Measurements from ENCODE around the gene TERT.

The TERT gene

GRCh38 chr5:1316588-1317340, 21.9 kb upstream of the TERT start:
- Mint-ChIP-seq H3K27me3 (no peaks in the 10 kb centered on the region), H3K4me1 (ENCODE audit: low read depth) (peaks cover 61% of the 10 kb centered on the region), H3K9me3 (no peaks in the 10 kb centered on the region), H3K36me3 (ENCODE audit: low read depth) (peaks cover 38% of the 10 kb centered on the region), H3K27ac (peak overlapping the region; percentile 74), H3K4me3 (peak overlapping the region; percentile 58)

DNA sequence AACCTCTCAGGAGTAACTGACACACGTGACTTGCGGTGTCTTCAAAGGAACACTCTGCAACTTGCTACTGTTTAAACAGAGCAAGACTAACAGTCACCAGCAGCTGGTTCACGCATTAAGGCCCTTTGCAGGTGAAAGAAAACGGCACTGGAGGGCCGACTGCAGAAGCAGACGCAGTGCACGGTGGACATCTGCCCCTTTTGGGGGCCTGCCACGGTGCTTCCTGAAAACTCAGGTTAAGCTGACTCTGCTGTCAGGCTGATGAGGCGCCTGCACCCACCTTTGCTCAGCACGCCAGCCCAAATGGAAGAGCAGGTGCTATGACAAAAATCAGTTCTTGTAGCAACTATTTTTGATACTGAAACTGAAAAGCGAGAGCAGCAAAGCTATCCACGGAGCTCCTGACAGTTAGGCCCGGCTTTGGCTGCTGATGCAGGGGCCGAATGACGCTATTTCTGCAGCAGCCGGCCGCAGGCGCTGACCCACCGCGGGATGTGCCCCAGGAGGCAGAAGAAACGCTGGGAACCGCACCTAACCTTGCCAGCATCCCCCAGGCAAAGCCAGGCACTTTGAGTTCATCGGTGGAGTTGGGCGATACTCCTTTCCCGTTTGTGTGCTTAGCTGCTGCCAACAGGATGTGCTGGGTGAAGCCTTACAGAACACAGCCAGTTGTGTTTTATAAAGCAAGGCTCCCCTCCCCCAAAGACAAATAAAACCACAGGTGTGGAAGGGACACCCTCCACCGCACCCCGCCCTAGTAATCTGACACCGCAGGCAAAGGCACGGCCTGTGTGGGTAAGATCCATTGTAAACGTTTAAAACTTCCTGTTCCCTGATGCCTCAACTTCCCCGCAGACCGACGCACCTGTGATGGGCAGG, 21.1 kb upstream of the TERT start:
- Mint-ChIP-seq H3K4me1 (ENCODE audit: low read depth) (peaks cover 66% of the 10 kb centered on the region), H3K27me3 (no peaks in the 10 kb centered on the region)

DNA sequence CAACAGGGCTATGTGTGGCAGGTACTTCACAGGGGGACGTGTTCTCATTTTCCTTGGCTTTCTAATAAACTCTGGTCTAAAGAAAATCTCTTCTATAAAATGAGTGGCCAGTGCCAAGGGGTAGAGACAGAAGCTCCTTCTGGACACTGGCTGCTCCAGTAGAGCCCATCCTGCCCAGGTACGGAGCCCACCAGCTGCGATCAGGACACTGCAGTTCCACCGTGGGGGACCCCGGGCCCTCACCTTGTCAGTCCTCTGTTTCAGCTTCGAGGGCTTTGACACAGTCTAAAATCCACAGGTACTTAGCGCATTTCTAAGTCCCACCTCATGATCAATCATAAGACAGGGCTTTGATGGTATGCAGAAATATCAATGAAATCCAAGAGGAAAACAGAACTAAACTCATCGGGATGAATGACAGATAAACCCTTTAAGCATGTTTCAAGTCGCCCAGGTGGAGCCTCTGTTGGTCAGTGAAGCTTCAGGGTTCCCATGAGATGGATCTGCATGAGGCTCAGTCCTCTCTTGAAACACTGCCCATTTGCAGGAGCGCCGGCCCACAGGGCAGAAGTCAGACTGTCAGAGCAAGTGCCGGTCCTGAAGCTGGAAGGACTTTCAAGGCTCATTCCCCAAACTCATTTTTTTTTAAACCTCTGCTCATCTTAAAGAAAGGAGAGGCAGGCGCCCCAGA, 20.3 kb upstream of the TERT start:
- no peak overlapping the region for H3K27ac Mint-ChIP-seq
- peaks cover 27% of the 10 kb centered on the region for H3K36me3 Mint-ChIP-seq (ENCODE audit: low read depth)
- no peaks in the 10 kb centered on the region for H3K27me3 Mint-ChIP-seq
- H3K9me3 Mint-ChIP-seq = no peaks in the 10 kb centered on the region
- H3K4me1 Mint-ChIP-seq (ENCODE audit: low read depth) = peaks cover 67% of the 10 kb centered on the region
- peak overlapping the region; percentile 58 for H3K4me3 Mint-ChIP-seq

More for the DNA sequence above, 21.1 kb upstream of the TERT start:
- H3K4me3 Mint-ChIP-seq = peak overlapping the region; percentile 58
- H3K9me3 Mint-ChIP-seq = no peaks in the 10 kb centered on the region
- H3K36me3 Mint-ChIP-seq (ENCODE audit: low read depth) = peaks cover 33% of the 10 kb centered on the region
- H3K27ac Mint-ChIP-seq = peak overlapping the region; percentile 74

DNA sequence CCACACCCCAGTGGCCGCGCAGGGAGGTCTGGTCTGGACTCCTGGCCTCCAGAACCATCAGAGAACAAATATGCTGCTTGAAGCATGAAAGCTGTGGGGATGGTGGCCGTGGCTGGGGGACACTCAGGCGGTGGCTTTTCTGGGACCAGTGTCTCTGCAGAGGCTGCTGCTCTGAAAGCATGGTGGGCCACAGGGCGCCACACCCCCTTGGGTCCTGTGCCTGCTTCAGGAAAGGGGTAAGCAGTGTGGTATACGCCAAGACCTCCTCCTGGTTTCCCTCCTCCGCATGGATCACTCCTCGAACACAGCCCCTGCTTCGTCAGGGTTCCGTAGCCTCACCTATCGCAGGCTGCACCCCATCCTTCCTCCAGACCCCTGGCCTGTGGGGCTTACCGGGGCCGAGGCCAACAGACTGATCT, 19.7 kb upstream of the TERT start:
- Mint-ChIP-seq H3K27me3 (no peaks in the 10 kb centered on the region), H3K9me3 (no peaks in the 10 kb centered on the region), H3K27ac (no peak overlapping the region), H3K36me3 (ENCODE audit: low read depth) (peaks cover 24% of the 10 kb centered on the region), H3K4me1 (ENCODE audit: low read depth) (peaks cover 67% of the 10 kb centered on the region), H3K4me3 (no peak overlapping the region)

GRCh38 chr5:1312993-1313833, 18.3 kb upstream of the TERT start:
- Mint-ChIP-seq H3K27ac (peak overlapping the region; percentile 50), H3K4me3 (peak overlapping the region; percentile 30), H3K36me3 (ENCODE audit: low read depth) (peaks cover 20% of the 10 kb centered on the region), H3K9me3 (no peaks in the 10 kb centered on the region), H3K4me1 (ENCODE audit: low read depth) (peaks cover 67% of the 10 kb centered on the region), H3K27me3 (no peaks in the 10 kb centered on the region)

- Mint-ChIP-seq H3K27ac (no peak overlapping the region), H3K4me3 (no peak overlapping the region), H3K36me3 (ENCODE audit: low read depth) (peaks cover 10% of the 10 kb centered on the region), H3K27me3 (no peaks in the 10 kb centered on the region), H3K4me1 (ENCODE audit: low read depth) (peaks cover 60% of the 10 kb centered on the region), H3K9me3 (no peaks in the 10 kb centered on the region)
These were observed 17.3 kb upstream of the TERT start for GRCh38 chr5:1312206-1312605.

DNA sequence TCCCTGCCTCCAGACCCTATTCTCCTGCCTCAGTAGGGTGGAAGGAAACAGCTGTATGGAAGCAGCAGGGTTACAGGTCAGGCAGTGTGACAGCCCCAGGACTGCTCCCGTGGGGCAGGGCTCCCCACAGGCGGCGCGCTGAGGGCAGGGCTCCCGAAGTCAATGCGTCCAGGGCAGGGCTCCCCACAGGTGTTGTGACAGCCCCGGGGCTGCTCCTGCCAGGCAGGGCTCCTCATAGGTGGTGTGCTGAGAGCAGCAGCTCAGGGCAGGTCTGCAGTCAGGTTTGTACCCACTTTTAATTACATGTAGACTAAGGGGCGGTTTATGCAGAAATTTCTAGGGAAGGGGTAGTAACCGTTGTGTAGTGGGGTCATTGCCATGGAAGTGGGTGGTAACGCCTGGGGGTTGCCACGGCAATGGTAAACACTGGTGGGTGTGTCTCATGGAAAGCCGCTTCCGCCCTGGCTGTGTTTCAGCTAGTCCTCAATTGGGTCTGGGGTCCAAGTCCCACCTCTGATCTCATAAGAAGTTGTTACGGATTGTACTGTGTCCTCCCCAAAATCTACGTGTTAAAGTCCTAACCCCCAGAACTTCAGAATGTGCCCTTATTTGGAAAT, 16.7 kb upstream of the TERT start:
- Mint-ChIP-seq H3K4me3 (no peak overlapping the region), H3K27me3 (no peaks in the 10 kb centered on the region), H3K36me3 (ENCODE audit: low read depth) (peaks cover 3% of the 10 kb centered on the region), H3K4me1 (ENCODE audit: low read depth) (peaks cover 54% of the 10 kb centered on the region), H3K9me3 (no peaks in the 10 kb centered on the region), H3K27ac (no peak overlapping the region)

DNA sequence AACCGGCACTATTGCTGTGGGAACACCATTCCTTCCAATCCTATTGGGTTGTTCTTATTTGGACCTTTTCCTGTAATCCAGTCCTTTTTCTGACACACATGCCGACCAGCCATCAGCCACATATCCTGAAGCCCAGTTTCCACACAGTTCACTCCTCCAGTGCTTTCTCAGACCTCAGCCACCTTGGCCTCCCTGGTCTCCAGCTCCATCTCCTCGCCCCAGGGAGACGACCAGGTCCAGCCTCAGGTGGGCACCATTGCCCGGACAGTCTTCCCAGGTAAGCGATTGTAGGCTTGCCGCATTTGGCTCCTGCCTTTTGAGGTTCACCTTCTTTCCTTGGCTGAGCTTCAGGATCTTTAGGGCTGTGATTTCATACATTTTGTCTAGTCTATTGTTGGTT, 15.2 kb upstream of the TERT start:
- no peaks in the 10 kb centered on the region for H3K27me3 Mint-ChIP-seq
- peaks cover 39% of the 10 kb centered on the region for H3K4me1 Mint-ChIP-seq (ENCODE audit: low read depth)
- H3K4me3 Mint-ChIP-seq = no peak overlapping the region
- no peaks in the 10 kb centered on the region for H3K36me3 Mint-ChIP-seq (ENCODE audit: low read depth)
- H3K27ac Mint-ChIP-seq = no peak overlapping the region
- H3K9me3 Mint-ChIP-seq = no peaks in the 10 kb centered on the region

GRCh38 chr5:1304033-1304432, 9.2 kb upstream of the TERT start:
- H3K4me1 Mint-ChIP-seq (ENCODE audit: low read depth) = no peaks in the 10 kb centered on the region
- H3K27ac Mint-ChIP-seq = no peak overlapping the region
- no peaks in the 10 kb centered on the region for H3K27me3 Mint-ChIP-seq
- H3K36me3 Mint-ChIP-seq (ENCODE audit: low read depth) = no peaks in the 10 kb centered on the region
- H3K4me3 Mint-ChIP-seq = no peak overlapping the region
- H3K9me3 Mint-ChIP-seq = no peaks in the 10 kb centered on the region

DNA sequence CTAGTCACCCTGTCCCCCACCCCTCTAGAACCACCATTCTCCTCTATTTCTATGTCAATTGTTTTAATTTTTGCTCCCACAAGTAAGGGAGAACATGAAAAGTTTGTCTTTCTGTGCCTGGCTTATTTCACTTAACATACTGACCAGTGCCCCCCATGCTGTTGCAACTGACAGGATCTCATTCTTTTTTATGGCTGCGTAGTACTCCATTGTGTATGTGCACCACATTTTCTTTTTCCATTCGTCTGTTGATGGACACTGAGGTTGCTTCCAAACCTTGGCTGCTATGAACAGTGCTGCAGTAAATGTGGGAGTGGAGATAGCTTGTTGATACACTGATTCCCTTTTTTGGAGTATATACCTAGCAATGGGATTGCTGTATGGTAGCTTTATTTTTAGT, 7.4 kb upstream of the TERT start:
- Mint-ChIP-seq H3K4me3 (no peak overlapping the region), H3K36me3 (ENCODE audit: low read depth) (no peaks in the 10 kb centered on the region), H3K9me3 (no peaks in the 10 kb centered on the region), H3K27me3 (no peaks in the 10 kb centered on the region), H3K4me1 (ENCODE audit: low read depth) (no peaks in the 10 kb centered on the region), H3K27ac (no peak overlapping the region)

DNA sequence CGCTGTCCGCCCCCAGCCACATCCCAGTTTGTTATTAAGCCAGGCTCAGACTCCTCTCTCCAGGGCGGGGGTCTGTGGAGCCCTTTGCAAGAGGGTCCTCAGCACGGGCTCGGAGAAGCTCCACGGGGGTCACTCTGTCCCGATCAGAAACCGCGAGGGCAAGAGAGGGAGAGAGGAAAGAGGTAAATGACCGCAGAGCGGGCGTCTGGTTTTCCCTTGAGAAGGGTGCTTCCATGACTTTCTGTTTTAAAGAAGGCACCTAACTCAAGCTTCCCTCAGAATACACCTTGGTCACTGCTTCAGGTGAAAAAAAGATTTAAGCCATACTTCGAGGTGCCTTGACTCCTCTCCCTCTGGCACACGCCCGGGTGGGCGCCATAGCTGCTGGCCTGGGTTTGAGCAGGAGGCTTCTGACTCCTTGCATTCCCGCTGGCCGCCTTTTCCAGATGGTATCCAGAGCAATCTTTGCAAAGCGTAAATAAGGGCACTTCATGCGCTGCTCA, 5.8 kb upstream of the TERT start:
- Mint-ChIP-seq H3K27ac (no peak overlapping the region), H3K36me3 (ENCODE audit: low read depth) (no peaks in the 10 kb centered on the region)

GRCh38 chr5:1299961-1300360, 5.1 kb upstream of the TERT start:
- H3K4me3 Mint-ChIP-seq = no peak overlapping the region
- no peaks in the 10 kb centered on the region for H3K36me3 Mint-ChIP-seq (ENCODE audit: low read depth)
- H3K4me1 Mint-ChIP-seq (ENCODE audit: low read depth) = no peaks in the 10 kb centered on the region
- no peaks in the 10 kb centered on the region for H3K27me3 Mint-ChIP-seq
- no peaks in the 10 kb centered on the region for H3K9me3 Mint-ChIP-seq
- H3K27ac Mint-ChIP-seq = no peak overlapping the region

More for the DNA sequence above, 5.8 kb upstream of the TERT start:
- Mint-ChIP-seq H3K9me3 (no peaks in the 10 kb centered on the region), H3K4me1 (ENCODE audit: low read depth) (no peaks in the 10 kb centered on the region), H3K27me3 (no peaks in the 10 kb centered on the region), H3K4me3 (no peak overlapping the region)

DNA sequence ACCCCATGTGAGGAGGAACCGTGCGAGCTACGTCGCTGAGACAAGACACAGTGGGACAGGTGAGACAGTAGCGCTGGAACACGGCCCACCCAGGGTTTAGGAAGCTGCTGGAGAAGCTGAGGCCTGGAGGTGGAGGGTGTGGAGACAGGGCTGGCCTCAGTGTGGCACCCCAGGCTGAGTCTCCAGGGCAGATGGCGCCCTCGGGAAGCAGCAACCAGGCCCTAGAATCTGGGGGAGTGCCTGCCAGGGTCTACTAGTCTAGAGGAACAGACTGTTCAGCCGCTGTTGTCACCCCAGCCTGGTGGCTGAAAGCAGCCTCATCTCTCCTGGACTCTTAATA, 4.6 kb upstream of the TERT start:
- H3K27me3 Mint-ChIP-seq = no peaks in the 10 kb centered on the region
- H3K4me3 Mint-ChIP-seq = no peak overlapping the region
- no peaks in the 10 kb centered on the region for H3K9me3 Mint-ChIP-seq
- H3K4me1 Mint-ChIP-seq (ENCODE audit: low read depth) = no peaks in the 10 kb centered on the region
- H3K27ac Mint-ChIP-seq = no peak overlapping the region
- no peaks in the 10 kb centered on the region for H3K36me3 Mint-ChIP-seq (ENCODE audit: low read depth)
